IMR-90 (cell line): ENCODE results near the gene KATNB1. TPM values are rescaled to one million over a fixed set of nuclear protein-coding genes. Genes with fewer than 3 reads are reported as not detected.

Experiments used
- ATAC-seq: fragments of 200-7000 bp; cut with Tn5 transposase; 2 replicates; pipeline ENCODE4 v1.9.1; 2020; ENCODE audit warnings: low read depth, mild to moderate bottlenecking, moderate library complexity
- BruUV-seq: library from RNA; stranded (reverse); fragments of 400-500 nt; replicated peaks from 2 replicates; lab custom pipeline; 2021; lab: Mats Ljungman, UMichigan
- CTCF ChIA-PET: fragments of 300-600 bp; formaldehyde crosslinking; extraction: SDS; loops from one replicate; lab custom pipeline; 2021; ENCODE audit warnings: antibody characterized with exemption; lab: Yijun Ruan, JAX
- POLR2A ChIA-PET: fragments of 300-600 bp; sonication (Branson Sonifier 250); formaldehyde crosslinking; loops from one replicate; lab custom pipeline; 2022; ENCODE audit warnings: antibody characterized with exemption; ENCODE audit not compliant: unreplicated experiment; lab: Charles Lee
- DNase-seq: peaks from one replicate; pipeline ENCODE4 v3.0.0; 2013
- H2AFZ ChIP-seq: replicated peaks from 2 replicates; pipeline ENCODE3; 2013; ENCODE audit warnings: low read length, mild to moderate bottlenecking; ENCODE audit not compliant: poor library complexity
- H2AK5ac ChIP-seq: 2 replicates; pipeline ENCODE4 v1.6.1; 2013; ENCODE audit warnings: low read depth, low read length, inconsistent platforms
- H2AK9ac ChIP-seq: replicated peaks from 2 replicates; pipeline ENCODE3; 2013; ENCODE audit warnings: mild to moderate bottlenecking, low read depth, low read length, moderate library complexity; ENCODE audit not compliant: poor library complexity
- H2BK120ac ChIP-seq: 2 replicates; pipeline ENCODE4 v1.6.1; 2013; ENCODE audit warnings: low read depth, low read length, inconsistent platforms
- H2BK15ac ChIP-seq: 3 replicates; pipeline ENCODE4 v1.6.1; 2013; ENCODE audit warnings: low read depth, low read length, inconsistent platforms
- H2BK20ac ChIP-seq: 2 replicates; pipeline ENCODE4 v1.6.1; 2013; ENCODE audit warnings: low read depth, mild to moderate bottlenecking, inconsistent platforms, low read length, moderate library complexity
- H2BK5ac ChIP-seq: 2 replicates; pipeline ENCODE4 v1.6.1; 2013; ENCODE audit warnings: mild to moderate bottlenecking, low read depth, low read length, inconsistent platforms; ENCODE audit not compliant: poor library complexity, severe bottlenecking
- H3K14ac ChIP-seq: replicated peaks from 2 replicates; pipeline ENCODE4 v1.6.1; 2013; ENCODE audit warnings: low read depth, low read length, inconsistent platforms
- H3K18ac ChIP-seq: 2 replicates; pipeline ENCODE4 v1.6.1; 2013; ENCODE audit warnings: low read depth, low read length, control low read depth
- H3K23ac ChIP-seq: 2 replicates; pipeline ENCODE4 v1.6.1; 2013; ENCODE audit warnings: low read depth, low read length, inconsistent platforms
- H3K27ac ChIP-seq: 2 replicates; pipeline ENCODE4 v1.5.1; 2013; ENCODE audit warnings: mild to moderate bottlenecking, control low read depth, low read length; ENCODE audit not compliant: insufficient read depth
- H3K27me3 ChIP-seq: 2 replicates; pipeline ENCODE4 v1.6.1; 2013; ENCODE audit warnings: low read length; ENCODE audit not compliant: control insufficient read depth, insufficient read depth
- H3K36me3 ChIP-seq: 2 replicates; pipeline ENCODE4 v1.6.1; 2013; ENCODE audit warnings: low read length, mixed read lengths; ENCODE audit not compliant: control insufficient read depth, insufficient read depth
- H3K4ac ChIP-seq: 2 replicates; pipeline ENCODE4 v1.6.1; 2013; ENCODE audit warnings: low read depth, low read length, inconsistent platforms
- H3K4me1 ChIP-seq: 2 replicates; pipeline ENCODE4 v1.6.1; 2013; ENCODE audit warnings: low read length, mixed read lengths; ENCODE audit not compliant: control insufficient read depth, insufficient read depth
- H3K4me2 ChIP-seq: 2 replicates; pipeline ENCODE4 v1.6.1; 2013; ENCODE audit warnings: low read depth, mild to moderate bottlenecking, control low read depth, low read length, moderate library complexity
- H3K4me3 ChIP-seq: 2 replicates; pipeline ENCODE4 v1.5.1; 2013; ENCODE audit warnings: low read depth, mild to moderate bottlenecking, control low read depth, low read length, moderate library complexity; ENCODE audit not compliant: insufficient read depth
- H3K56ac ChIP-seq: 2 replicates; pipeline ENCODE4 v1.6.1; 2013; ENCODE audit warnings: low read length, inconsistent platforms; ENCODE audit not compliant: insufficient read depth; ENCODE audit errors: extremely low read depth
- H3K79me1 ChIP-seq, 2 experiments: 2 replicates each; pipeline ENCODE4 v1.6.1; 2013; ENCODE audit warnings: low read length in 2 of 2, inconsistent platforms in 1 of 2, low read depth in 1 of 2
- H3K9ac ChIP-seq: 2 replicates; pipeline ENCODE4 v1.6.1; 2013; ENCODE audit warnings: low read depth, low read length, control low read depth
- H3K9me1 ChIP-seq: 2 replicates; pipeline ENCODE4 v1.6.1; 2013; ENCODE audit warnings: low read length, inconsistent platforms; ENCODE audit not compliant: insufficient read depth
- H3K9me3 ChIP-seq: 2 replicates; pipeline ENCODE4 v1.6.1; 2013; ENCODE audit warnings: low read length; ENCODE audit not compliant: control insufficient read depth, insufficient read depth
- H4K20me1 ChIP-seq: 2 replicates; pipeline ENCODE4 v1.6.1; 2013; ENCODE audit warnings: low read length, inconsistent platforms; ENCODE audit not compliant: insufficient read depth
- H4K5ac ChIP-seq: 2 replicates; pipeline ENCODE4 v1.6.1; 2013; ENCODE audit warnings: mild to moderate bottlenecking, low read depth, low read length, control low read depth
- H4K8ac ChIP-seq, 2 experiments: 2 replicates each; pipeline ENCODE4 v1.6.1; 2013; ENCODE audit warnings: low read depth in 2 of 2, low read length in 2 of 2, control low read depth in 1 of 2, inconsistent platforms in 1 of 2
- H4K91ac ChIP-seq: 2 replicates; pipeline ENCODE4 v1.6.1; 2013; ENCODE audit warnings: low read depth, low read length, inconsistent platforms; ENCODE audit not compliant: insufficient read depth
- CTCF ChIP-seq: conservative IDR thresholded peaks from 2 replicates; pipeline ENCODE4 v1.5.1; 2012; ENCODE audit warnings: mild to moderate bottlenecking, low read depth, low read length, improper control_type of control experiment
- RCOR1 ChIP-seq: IDR thresholded peaks from 2 replicates; pipeline ENCODE4 v1.6.1; 2012; ENCODE audit warnings: mild to moderate bottlenecking, low read length, improper control_type of control experiment; ENCODE audit not compliant: insufficient replicate concordance
- RFX5 ChIP-seq: IDR thresholded peaks from 2 replicates; pipeline ENCODE4 v1.8.0; 2012; ENCODE audit warnings: low read depth, mild to moderate bottlenecking, low read length, moderate library complexity
- SMC3 ChIP-seq: fragments of 150-350 bp; IDR thresholded peaks from 2 replicates; pipeline ENCODE4 v1.6.1; 2016; ENCODE audit warnings: low read depth, mild to moderate bottlenecking, antibody characterized with exemption, low read length, moderate library complexity
- WGBS, 2 experiments: methylation state at CpG; one replicate each; pipeline versions ENCODE4 v1.1.5 to v1.1.7; 2013; ENCODE audit warnings: missing lambda C conversion rate in 2 of 2; ENCODE audit not compliant: insufficient read length in 1 of 2; ENCODE audit errors: extremely low coverage in 2 of 2; 5-methylcytosine and 5-hydroxymethylcytosine counted together
- dilution Hi-C: fragments of 300-500 bp; cut with HindIII; formaldehyde crosslinking; loops from one replicate; pipeline ENCODE4 v1.14.3; 2018; ENCODE audit warnings: low sequenced_read_pairs; ENCODE audit not compliant: unreplicated experiment
- in situ Hi-C: fragments of 300-500 bp; cut with MboI; formaldehyde crosslinking; loops from 3 replicates; pipeline ENCODE4 v1.14.3; 2019; ENCODE audit warnings: low sequenced_read_pairs, inconsistent platforms, mixed read lengths
- intact Hi-C: fragments of 100-400 bp; cut with micrococcal nuclease; formaldehyde crosslinking; loops from 2 replicates; pipeline ENCODE4 v1.10.0; 2022
- polyA plus RNA-seq, 3 experiments: library from polyadenylated mRNA; depleted of rRNA; stranded (reverse); fragments of >200 nt; gene quantifications; 2 replicates each; pipeline ENCODE4 v1.2.3, GENCODE V29; 2012; ENCODE audit warnings: low replicate concordance in 1 of 3
- total RNA-seq: library from RNA; depleted of rRNA; stranded (reverse); fragments of >200 nt; gene quantifications from 2 replicates; pipeline ENCODE4 v1.2.3, GENCODE V29; 2012

The KATNB1 gene
- total and polyA plus RNA-seq, 2 of the 4 experiments (the other 2 are of a cell fraction) = 10.9 to 23.5 TPM

GRCh38 chr16:57775661-57776469 lies 40.3 kb downstream of the KATNB1 start (continued):
- TF ChIP-seq SMC3 (0 out of 2 replicates have a peak, but pooled peaks have one; percentile 9), RFX5 (no peak)

GRCh38 chr16:57778658-57779057 lies 43.1 kb downstream of the KATNB1 start:
- H3K4ac ChIP-seq = no peak overlapping the region
- in situ Hi-C loops = no loop called here

More at GRCh38 chr16:57778658-57779057, 43.1 kb downstream of the KATNB1 start:
- Histone ChIP-seq H2AK5ac (no peak overlapping the region), H3K27me3 (no peaks in the 10 kb centered on the region), H3K27ac (no peak overlapping the region), H2BK120ac (no peak overlapping the region), H4K91ac (no peak overlapping the region), H3K18ac (no peak overlapping the region), H2BK5ac (no peak overlapping the region), H2BK15ac (no peak overlapping the region), H4K5ac (no peak overlapping the region), H3K14ac (no peak overlapping the region), H3K23ac (no peak overlapping the region), H4K20me1 (peaks cover 23% of the 10 kb centered on the region; the same call in 1 of the 2 replicates), H2AK9ac (no peak overlapping the region), H3K4me3 (no peak overlapping the region), H3K9me1 (no peaks in the 10 kb centered on the region; the same call in 1 of the 2 replicates), H3K9ac (no peak overlapping the region), H3K36me3 (peaks cover 24% of the 10 kb centered on the region), H3K4me2 (no peak overlapping the region), H3K79me1 (peaks cover 29 to 67% of the 10 kb centered on the region in 2 experiments), H3K9me3 (no peaks in the 10 kb centered on the region), H3K56ac (no peak overlapping the region), H2BK20ac (no peak overlapping the region), H2AFZ (no peak overlapping the region), H3K4me1 (peaks cover 4% of the 10 kb centered on the region), H4K8ac (no peak overlapping the region)
- POLR2A ChIA-PET = no interaction called here
- no TSS peak for BruUV-seq
- DNase-seq (no peak), ATAC-seq (no peak)
- no peak for TF ChIP-seq RCOR1
- no peak for TF ChIP-seq CTCF
- WGBS, 2 experiments = no CpG with 5 or more reads among the region's 5 CpGs
- dilution Hi-C loops = no loop called here
- CTCF ChIA-PET = no interaction called here
- intact Hi-C loops = no loop called here
